Erythroblast (primary cell): ENCODE measurements around the gene HPCAL1.

Source experiments
- GATA1 ChIP-seq: IDR thresholded peaks from 2 replicates; pipeline ENCODE4 v1.6.1; 2011; ENCODE audit warnings: low read depth, mild to moderate bottlenecking, control low read depth, low read length, moderate library complexity
- POLR2A ChIP-seq: IDR thresholded peaks from 2 replicates; pipeline ENCODE4 v1.6.1; 2011; ENCODE audit warnings: mild to moderate bottlenecking, low read length

- TF ChIP-seq POLR2A (no peak), GATA1 (no peak)
Measured at GRCh38 chr2:10309286-10309685, 6.6 kb downstream of the HPCAL1 start.
